Cortex of kidney (tissue), 1 donor: Measurements from ENCODE around the gene COL3A1.

ENCODE experiments used
- DNase-seq: peaks from one replicate; lab custom pipeline; 2025; lab: John Stamatoyannopoulos, UW

Gene COL3A1

GRCh38 chr2:188975497-188976102 is 1.4 kb downstream of the COL3A1 start:
- DNase-seq: no peak

DNA sequence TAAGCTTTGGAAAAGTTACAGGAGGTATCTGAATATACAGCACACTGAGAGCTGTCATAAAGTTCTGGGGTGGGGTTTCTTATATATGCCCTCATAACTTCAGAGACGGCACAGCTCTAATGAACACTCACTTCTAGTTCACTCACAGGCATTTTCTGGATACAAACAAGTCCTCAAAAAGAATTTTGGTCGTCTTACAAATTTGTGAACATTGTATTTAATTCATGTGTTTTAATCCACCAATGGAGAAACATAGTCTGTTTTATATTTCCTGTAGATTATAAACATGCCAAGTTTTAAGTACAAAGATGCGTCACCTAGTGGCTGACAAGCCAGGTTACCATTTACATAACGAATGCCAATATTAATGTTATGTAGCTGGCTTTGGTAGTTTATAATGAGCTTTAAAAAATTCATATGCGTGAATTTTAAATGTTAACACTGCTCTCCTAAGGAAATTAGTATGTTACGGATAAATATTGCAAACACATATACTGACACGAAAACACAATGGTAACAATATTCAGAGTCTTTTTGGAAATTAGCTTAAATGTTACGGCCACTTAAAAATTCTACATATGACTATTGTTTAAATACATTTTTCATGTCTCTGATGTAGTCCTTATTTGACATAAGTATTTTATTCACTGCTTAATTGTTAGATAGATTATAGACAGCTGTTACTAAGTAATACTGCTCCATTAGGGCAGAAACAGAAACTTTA is 2.5 kb downstream of the COL3A1 start:
- no peak for DNase-seq

- no peak for DNase-seq
Observed at GRCh38 chr2:188977317-188977716, 3.1 kb downstream of the COL3A1 start.

DNA sequence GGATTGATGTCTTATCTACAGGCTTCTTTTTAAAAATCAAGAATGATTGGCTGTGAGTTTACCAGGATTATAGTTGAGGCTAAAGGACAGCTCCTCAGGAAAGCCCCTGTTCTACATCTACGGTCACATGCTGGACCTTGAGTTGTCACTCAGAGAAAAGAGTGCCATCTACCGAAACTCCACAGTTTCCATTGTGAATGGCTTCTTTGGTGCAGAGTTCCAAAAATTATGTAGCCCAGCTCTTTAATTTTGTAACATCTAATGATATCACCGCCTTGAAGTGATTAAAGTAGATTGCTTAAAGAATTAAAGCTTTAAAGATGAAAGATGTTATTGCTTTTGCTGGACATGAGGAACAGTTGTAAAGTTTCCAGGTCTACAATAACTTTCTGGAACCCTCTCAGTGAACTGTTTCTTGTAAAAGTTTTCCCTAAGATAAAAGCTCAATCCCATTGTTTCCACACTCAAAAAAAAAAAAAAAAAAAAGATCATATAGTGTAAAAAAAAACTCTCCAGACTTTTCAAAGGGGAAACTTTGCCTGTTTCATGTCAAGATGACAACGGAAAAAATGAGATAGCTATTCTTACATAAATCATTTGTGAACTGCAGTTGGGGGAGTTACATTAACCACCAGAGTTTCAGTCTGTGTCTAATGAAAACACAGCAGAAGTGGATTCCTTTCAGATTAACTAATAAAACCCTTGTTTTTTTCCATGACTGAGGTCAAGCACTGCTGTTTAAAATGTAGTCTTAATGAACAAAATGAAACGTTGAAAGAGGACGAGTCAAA is 4.3 kb downstream of the COL3A1 start:
- no peak for DNase-seq

DNA sequence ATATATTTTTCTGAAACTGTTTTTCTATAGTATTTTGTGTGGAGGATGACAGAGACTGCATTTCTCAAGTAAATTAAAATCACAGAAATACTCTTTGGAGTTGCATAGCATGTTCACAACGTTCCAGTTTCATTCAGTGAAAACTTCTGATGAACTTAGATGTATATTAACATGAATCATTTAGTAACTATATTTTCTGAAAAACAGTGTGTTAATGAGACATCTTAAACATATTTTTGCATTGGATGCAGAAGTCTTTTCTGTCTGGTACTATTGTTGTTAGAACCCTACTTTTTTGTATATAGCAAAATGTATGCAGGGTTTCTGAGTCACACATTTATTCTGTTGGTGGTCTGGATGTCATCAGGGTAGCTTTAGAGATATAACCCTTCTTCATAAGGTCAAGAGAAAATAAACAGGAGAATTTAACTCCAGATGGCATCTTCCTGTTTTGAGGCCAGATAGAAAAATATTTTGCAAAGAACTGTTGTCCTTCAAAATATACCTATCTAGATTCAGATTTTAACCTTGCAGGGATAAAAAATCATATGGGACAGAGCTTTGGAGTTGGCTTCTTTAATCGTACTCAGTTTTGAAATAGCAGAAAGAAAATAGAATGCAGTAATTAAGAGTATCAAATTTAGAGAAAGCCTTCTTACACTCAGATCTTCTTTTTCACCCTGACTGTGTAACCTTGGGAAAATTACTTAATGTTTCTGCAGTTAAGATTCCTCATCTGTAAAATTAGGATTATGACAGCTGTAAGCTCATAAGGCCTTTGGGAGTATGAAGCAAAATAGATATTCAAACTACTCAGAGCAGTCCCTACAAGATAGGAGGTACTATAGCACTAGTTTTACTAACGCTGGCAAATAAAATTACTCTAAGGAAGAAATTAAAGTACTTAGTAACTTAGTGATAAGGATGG is 5.3 kb downstream of the COL3A1 start:
- no peak for DNase-seq

- no peak for DNase-seq
Observed at GRCh38 chr2:188983427-188984064, 9.4 kb downstream of the COL3A1 start.

- DNase-seq: no peak
Observed at GRCh38 chr2:188984065-188984491, 9.9 kb downstream of the COL3A1 start.

- no peak for DNase-seq
Observed at GRCh38 chr2:188984680-188985079, 10.5 kb downstream of the COL3A1 start.

DNA sequence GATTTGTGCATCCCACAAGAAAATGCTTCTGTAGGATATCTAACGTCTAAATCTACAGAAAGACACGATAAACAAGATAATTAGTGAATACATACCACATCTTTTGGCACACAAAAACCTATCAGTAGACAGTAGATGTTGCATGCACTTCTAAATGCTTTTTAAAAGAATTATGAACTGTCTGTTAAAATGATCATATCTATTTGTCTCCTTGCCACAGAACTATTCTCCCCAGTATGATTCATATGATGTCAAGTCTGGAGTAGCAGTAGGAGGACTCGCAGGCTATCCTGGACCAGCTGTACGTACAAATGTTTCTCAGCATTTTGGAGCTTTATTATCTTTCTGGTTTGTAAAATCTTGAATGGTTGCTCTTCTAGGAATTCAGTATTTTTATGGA is 12.7 kb downstream of the COL3A1 start:
- DNase-seq: no peak

DNA sequence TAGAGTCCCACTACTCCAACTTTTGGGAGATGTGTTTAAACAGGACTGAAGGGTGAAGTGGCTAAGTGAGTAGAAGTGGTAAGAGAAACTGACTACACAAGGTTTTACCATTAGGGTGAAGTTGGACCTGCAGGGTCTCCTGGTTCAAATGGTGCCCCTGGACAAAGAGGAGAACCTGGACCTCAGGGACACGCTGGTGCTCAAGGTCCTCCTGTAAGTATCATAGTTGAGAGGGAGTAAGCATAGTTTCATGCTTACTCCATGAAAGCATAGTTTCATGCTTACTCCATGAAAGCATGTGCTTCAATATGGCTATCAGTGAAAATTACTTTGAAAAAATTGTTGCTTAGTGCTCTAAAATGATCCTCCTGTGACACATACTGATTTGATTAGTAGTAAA is 19.1 kb downstream of the COL3A1 start:
- DNase-seq: no peak

DNA sequence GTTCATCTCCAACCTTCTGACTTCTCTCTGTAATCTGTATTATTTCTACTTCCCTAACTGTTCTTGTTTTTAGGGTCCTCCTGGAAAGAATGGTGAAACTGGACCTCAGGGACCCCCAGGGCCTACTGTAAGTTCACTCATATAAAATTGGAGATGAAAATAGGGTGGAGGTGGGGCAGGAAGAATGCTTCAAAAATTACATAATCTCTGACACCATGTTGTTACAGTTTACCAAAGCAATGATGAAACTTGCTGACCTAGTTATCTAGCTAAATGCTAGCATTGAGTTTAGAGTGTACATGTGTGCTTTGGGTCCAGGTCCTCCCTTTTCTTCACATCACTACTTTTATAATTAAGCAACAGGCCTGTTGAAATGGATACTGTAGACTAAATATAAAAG is 23.1 kb downstream of the COL3A1 start:
- no peak for DNase-seq

DNA sequence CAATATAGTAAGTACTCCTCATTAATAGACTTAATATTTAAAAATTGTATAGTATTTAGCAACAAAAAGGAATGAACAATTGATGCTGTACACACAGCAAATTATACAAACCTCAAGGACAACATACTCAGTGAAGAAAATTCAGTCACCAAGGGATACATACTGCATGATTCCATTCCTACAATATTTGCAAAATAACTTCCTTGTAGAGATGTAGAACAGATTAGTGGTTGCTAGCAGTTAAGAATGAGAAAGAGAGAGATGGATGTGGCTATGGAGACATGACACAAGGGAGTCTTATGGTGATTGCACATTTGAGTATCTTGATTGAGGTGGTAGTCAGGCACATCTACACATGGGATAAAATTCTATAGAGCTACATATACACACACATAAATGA is 26.0 kb downstream of the COL3A1 start:
- no peak for DNase-seq

- no peak for DNase-seq
Observed at GRCh38 chr2:189002079-189002478, 27.9 kb downstream of the COL3A1 start.

DNA sequence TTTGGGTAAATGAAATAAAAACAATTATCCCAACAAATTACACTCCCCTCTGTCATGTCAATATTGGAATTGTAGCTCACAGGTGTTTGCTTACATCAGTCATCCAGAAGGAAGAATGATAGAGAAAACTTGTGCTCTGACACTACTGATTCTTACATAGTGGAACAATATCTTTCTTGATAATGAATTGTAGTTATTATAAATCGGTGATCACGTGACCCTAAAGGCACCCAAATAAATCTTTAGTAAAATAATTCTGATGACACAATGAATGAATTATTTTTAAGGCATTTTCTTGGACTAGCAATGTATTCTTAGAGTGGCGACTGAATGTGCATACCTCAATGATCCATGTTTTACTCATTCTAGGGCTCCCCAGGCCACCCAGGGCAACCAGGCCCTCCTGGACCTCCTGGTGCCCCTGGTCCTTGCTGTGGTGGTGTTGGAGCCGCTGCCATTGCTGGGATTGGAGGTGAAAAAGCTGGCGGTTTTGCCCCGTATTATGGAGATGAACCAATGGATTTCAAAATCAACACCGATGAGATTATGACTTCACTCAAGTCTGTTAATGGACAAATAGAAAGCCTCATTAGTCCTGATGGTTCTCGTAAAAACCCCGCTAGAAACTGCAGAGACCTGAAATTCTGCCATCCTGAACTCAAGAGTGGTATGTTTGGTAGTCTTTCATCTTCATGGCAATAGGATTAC is 34.5 kb downstream of the COL3A1 start:
- no peak for DNase-seq

DNA sequence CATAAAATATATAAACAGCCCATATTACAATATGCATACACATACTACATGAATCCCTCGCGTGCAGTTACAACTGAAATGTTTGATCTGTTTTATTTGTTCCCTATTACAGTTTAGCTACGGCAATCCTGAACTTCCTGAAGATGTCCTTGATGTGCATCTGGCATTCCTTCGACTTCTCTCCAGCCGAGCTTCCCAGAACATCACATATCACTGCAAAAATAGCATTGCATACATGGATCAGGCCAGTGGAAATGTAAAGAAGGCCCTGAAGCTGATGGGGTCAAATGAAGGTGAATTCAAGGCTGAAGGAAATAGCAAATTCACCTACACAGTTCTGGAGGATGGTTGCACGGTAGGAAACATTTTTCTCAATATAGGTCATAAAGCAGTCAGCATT is 36.4 kb downstream of the COL3A1 start:
- no peak for DNase-seq

- DNase-seq: no peak
Observed at GRCh38 chr2:189012351-189012750, 38.2 kb downstream of the COL3A1 start.

GRCh38 chr2:189013031-189013430 is 38.9 kb downstream of the COL3A1 start:
- no peak for DNase-seq

DNA sequence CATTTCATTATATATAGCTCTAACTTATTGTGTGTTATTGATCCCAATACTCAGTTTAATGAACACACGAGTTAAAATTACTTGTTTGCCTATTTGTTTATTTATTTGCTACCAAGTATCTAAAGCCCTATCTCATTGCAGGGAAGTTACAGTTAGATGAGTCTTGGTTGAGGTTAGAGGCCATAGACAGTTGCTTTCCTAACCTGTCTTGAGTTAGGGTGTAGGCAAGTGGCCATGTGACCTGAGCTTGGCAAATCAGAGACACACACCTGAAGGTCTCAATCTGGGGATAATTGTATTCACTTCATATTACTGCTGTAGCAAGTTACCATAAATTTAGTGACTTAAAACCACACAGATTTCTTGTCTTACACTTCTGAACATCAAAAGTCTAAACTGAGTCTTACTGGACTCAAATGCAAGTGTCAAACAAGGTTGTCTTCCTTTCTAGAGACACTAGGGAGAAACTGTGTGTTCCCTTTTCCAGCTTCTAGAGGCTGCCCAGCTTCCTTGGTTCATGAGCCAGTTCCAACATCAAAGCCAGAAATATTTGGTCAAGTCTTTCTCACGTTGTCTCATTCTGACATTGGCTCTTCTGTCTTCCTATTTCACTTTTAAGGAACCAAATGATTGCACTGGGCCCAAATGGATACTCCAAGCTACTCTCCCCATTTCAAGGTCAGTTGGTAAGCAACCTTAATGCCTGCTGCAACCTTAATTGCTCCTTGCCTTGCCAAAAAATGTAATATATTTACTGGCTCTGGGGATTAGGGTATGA is 39.7 kb downstream of the COL3A1 start:
- DNase-seq: no peak

GRCh38 chr2:189014449-189015138 is 40.4 kb downstream of the COL3A1 start:
- no peak for DNase-seq
